Body of pancreas (tissue), 4 donors: ENCODE results near the gene TMOD2. TPM values are rescaled to one million over a fixed set of nuclear protein-coding genes. Genes with fewer than 3 reads are reported as not detected.

Experiments
- ATAC-seq: fragments of 150-250 bp; one replicate; pipeline ENCODE4 v1.9.1; 2016
- DNase-seq, 4 donors: peaks; one replicate each; pipeline ENCODE4 v3.0.0-alpha.2; 2019
- H3K27ac ChIP-seq, 4 donors: fragments of 200-600 bp; sonication (generic); 1 replicate in 3 of 4; 2 replicates in 1 of 4; pipeline versions ENCODE4 v1.5.1 to v1.6.1; 2016 to 2019; ENCODE audit warnings: mild to moderate bottlenecking in 1 of 4, mixed read lengths in 1 of 4, moderate library complexity in 1 of 4
- H3K27me3 ChIP-seq, 2 donors: fragments of 200-600 bp; sonication (generic); one replicate each; pipeline ENCODE4 v1.6.0; 2016; ENCODE audit warnings: mild to moderate bottlenecking in 1 of 2
- H3K36me3 ChIP-seq, 2 donors: fragments of 200-600 bp; sonication (generic); replicated peaks in 1 of 2; 2 replicates each; pipeline ENCODE4 v1.5.1; 2016; ENCODE audit warnings: low read depth in 2 of 2; ENCODE audit not compliant: insufficient read depth in 1 of 2
- H3K4me1 ChIP-seq: fragments of 200-600 bp; sonication (generic); one replicate; pipeline ENCODE4 v1.6.0; 2016
- H3K4me3 ChIP-seq, 2 donors: fragments of 200-600 bp; sonication (generic); 1 replicate in 1 of 2; 2 replicates in 1 of 2; pipeline ENCODE4 v1.5.1; 2016 to 2019
- H3K9me3 ChIP-seq, 3 donors: fragments of 200-600 bp; sonication (generic); 1 replicate in 2 of 3; 2 replicates in 1 of 3; pipeline ENCODE4 v1.5.1; 2016
- CTCF ChIP-seq, 7 experiments: fragments of 450-650 bp in 4 of 7; fragments of 200-600 bp in 3 of 7; sonication (generic) in 3 of 7; IDR thresholded peaks; one replicate each; pipeline ENCODE4 v1.5.1; 2016 to 2019; ENCODE audit warnings: antibody characterized with exemption in 7 of 7
- POLR2A ChIP-seq, 3 donors: fragments of 450-650 bp; IDR thresholded peaks; one replicate each; pipeline ENCODE4 v1.6.1; 2016; ENCODE audit warnings: antibody characterized with exemption in 3 of 3, mild to moderate bottlenecking in 2 of 3
- WGBS, 2 donors: methylation state at CpG; one replicate each; pipeline ENCODE4 v1.1.5; 2017; 5-methylcytosine and 5-hydroxymethylcytosine counted together
- intact Hi-C: fragments of 100-400 bp; cut with DNase I; formaldehyde crosslinking; loops from one replicate; pipeline ENCODE4 v1.15.1; 2023
- total RNA-seq, 2 donors: library from RNA; depleted of rRNA; stranded (reverse); fragments of >200 nt; gene quantifications; one replicate each; pipeline ENCODE4 v1.1.0, GENCODE V29; 2016

Gene TMOD2
- total RNA-seq, 2 donors from 2014 or later: 6.5 to 7.3 TPM

- intact Hi-C loops: no loop called here
- TF ChIP-seq CTCF (IDR thresholded peaks at IDR 0.05) (no peak), POLR2A (IDR thresholded peaks at IDR 0.05) (no peak)
- DNase-seq: no peak
- H3K4me1 ChIP-seq: peaks cover 13% of the 10 kb centered on the region
- whole genome bisulfite sequencing, 2 donors: 58 to 82% methylated on average over 5 of the region's 5 CpGs
- no peak overlapping the region for H3K27ac ChIP-seq
- no peaks in the 10 kb centered on the region for H3K36me3 ChIP-seq
- H3K27me3 ChIP-seq: no peaks in the 10 kb centered on the region
- no peaks in the 10 kb centered on the region for H3K9me3 ChIP-seq
- no peak overlapping the region for H3K4me3 ChIP-seq
- ATAC-seq: no peak
Observed at GRCh38 chr15:51752888-51753287, 1.5 kb downstream of the TMOD2 start.

- Histone ChIP-seq H3K27ac (no peak overlapping the region), H3K4me3 (no peak overlapping the region), H3K9me3 (no peaks in the 10 kb centered on the region), H3K4me1 (peaks cover 13% of the 10 kb centered on the region), H3K27me3 (no peaks in the 10 kb centered on the region), H3K36me3 (no peaks in the 10 kb centered on the region)
- no peak for TF ChIP-seq POLR2A (IDR thresholded peaks at IDR 0.05)
- TF ChIP-seq CTCF (IDR thresholded peaks at IDR 0.05): no peak
- DNase-seq (no peak), ATAC-seq (no peak)
- WGBS, 2 donors: 76 to 77% methylated on average over 2 of the region's 2 CpGs
- intact Hi-C loops: no loop called here
Observed at GRCh38 chr15:51754267-51754666, 2.9 kb downstream of the TMOD2 start.

GRCh38 chr15:51755790-51756189, 4.4 kb downstream of the TMOD2 start:
- Histone ChIP-seq H3K4me1 (peaks cover 13% of the 10 kb centered on the region), H3K27me3 (no peaks in the 10 kb centered on the region), H3K4me3 (no peak overlapping the region), H3K9me3 (no peaks in the 10 kb centered on the region), H3K27ac (no peak overlapping the region), H3K36me3 (no peaks in the 10 kb centered on the region)
- ATAC-seq: no peak
- intact Hi-C loops: no loop called here
- DNase-seq: no peak
- TF ChIP-seq CTCF (IDR thresholded peaks at IDR 0.05) (no peak), POLR2A (IDR thresholded peaks at IDR 0.05) (no peak)
- 61 to 80% methylated on average over 4 of the region's 4 CpGs for WGBS, 2 donors

GRCh38 chr15:51756482-51756881, 5.1 kb downstream of the TMOD2 start:
- Histone ChIP-seq H3K9me3 (no peaks in the 10 kb centered on the region), H3K4me3 (no peak overlapping the region), H3K27ac (no peak overlapping the region), H3K36me3 (no peaks in the 10 kb centered on the region), H3K27me3 (no peaks in the 10 kb centered on the region), H3K4me1 (peaks cover 8% of the 10 kb centered on the region)
- no peak for TF ChIP-seq POLR2A (IDR thresholded peaks at IDR 0.05)
- TF ChIP-seq CTCF (IDR thresholded peaks at IDR 0.05): no peak
- no peak for ATAC-seq
- intact Hi-C loops: no loop called here
- 71 to 76% methylated on average over 4 of the region's 4 CpGs for WGBS, 2 donors
- no peak for DNase-seq

GRCh38 chr15:51757450-51757849, 6.1 kb downstream of the TMOD2 start:
- DNase-seq (no peak), ATAC-seq (no peak)
- intact Hi-C loops: no loop called here
- Histone ChIP-seq H3K4me1 (peaks cover 2% of the 10 kb centered on the region), H3K27ac (no peak overlapping the region), H3K4me3 (no peak overlapping the region), H3K27me3 (no peaks in the 10 kb centered on the region), H3K36me3 (no peaks in the 10 kb centered on the region), H3K9me3 (no peaks in the 10 kb centered on the region)
- WGBS, 2 donors: 81 to 97% methylated on average over 2 of the region's 2 CpGs
- TF ChIP-seq CTCF (IDR thresholded peaks at IDR 0.05) (no peak), POLR2A (IDR thresholded peaks at IDR 0.05) (no peak)
